Activated naive CD8-positive, alpha-beta T cell (primary cell): Measurements from ENCODE around the gene ARL4C.
"Not testable (repeated sequence)": the region's sequence is repeated elsewhere in the genome, so short reads cannot be mapped to it uniquely, and the experiment has no call there.

ENCODE experiments used
- H3K27ac Mint-ChIP-seq: one replicate; pipeline ENCODE4 v1.8.0; 2021; ENCODE audit warnings: mixed read lengths
- H3K27me3 Mint-ChIP-seq: one replicate; pipeline ENCODE4 v1.8.0; 2021; ENCODE audit warnings: mixed read lengths
- H3K36me3 Mint-ChIP-seq: one replicate; pipeline ENCODE4 v1.8.0; 2021; ENCODE audit warnings: mixed read lengths
- H3K4me1 Mint-ChIP-seq: one replicate; pipeline ENCODE4 v1.8.0; 2021; ENCODE audit warnings: low read depth, mixed read lengths
- H3K4me3 Mint-ChIP-seq: one replicate; pipeline ENCODE4 v1.8.0; 2021; ENCODE audit warnings: mild to moderate bottlenecking, mixed read lengths
- H3K9me3 Mint-ChIP-seq: one replicate; pipeline ENCODE4 v1.8.0; 2021; ENCODE audit warnings: low read depth, mixed read lengths

ARL4C gene

GRCh38 chr2:234469972-234470371 is 26.9 kb downstream of the ARL4C start:
- Mint-ChIP-seq H3K27ac (no peak overlapping the region), H3K4me1 (peaks cover 35% of the 10 kb centered on the region), H3K4me3 (no peak overlapping the region), H3K9me3 (no peaks in the 10 kb centered on the region), H3K36me3 (no peaks in the 10 kb centered on the region), H3K27me3 (no peaks in the 10 kb centered on the region)

- H3K4me1 Mint-ChIP-seq: peaks cover 39% of the 10 kb centered on the region
- no peak overlapping the region for H3K4me3 Mint-ChIP-seq
- H3K9me3 Mint-ChIP-seq: no peaks in the 10 kb centered on the region
- H3K36me3 Mint-ChIP-seq: no peaks in the 10 kb centered on the region
- H3K27me3 Mint-ChIP-seq: no peaks in the 10 kb centered on the region
- peak overlapping the region; percentile 61 for H3K27ac Mint-ChIP-seq
Measured at GRCh38 chr2:234469251-234469845, 27.5 kb downstream of the ARL4C start.

DNA sequence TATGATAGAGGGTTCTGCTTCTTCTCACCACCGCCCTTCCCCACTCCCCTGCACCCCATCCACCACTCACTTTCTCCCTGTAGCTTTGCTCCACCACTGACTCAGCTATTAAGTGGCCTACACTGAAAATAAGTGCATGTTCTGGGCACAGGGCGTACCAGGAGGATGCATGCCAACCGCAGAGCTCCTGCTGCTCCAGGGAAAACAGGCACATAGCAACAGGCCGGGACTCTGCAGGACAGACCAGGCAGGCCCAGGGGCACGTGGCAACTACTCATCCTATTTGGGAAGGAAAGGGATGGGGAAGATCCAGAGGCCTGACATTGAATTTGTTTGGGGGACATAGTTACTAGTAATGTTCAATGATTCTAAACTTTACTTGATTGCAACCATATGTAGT is 28.4 kb downstream of the ARL4C start:
- Mint-ChIP-seq H3K36me3 (no peaks in the 10 kb centered on the region), H3K4me1 (peaks cover 45% of the 10 kb centered on the region), H3K27me3 (no peaks in the 10 kb centered on the region), H3K9me3 (no peaks in the 10 kb centered on the region), H3K27ac (peak overlapping the region; percentile 5), H3K4me3 (no peak overlapping the region)

DNA sequence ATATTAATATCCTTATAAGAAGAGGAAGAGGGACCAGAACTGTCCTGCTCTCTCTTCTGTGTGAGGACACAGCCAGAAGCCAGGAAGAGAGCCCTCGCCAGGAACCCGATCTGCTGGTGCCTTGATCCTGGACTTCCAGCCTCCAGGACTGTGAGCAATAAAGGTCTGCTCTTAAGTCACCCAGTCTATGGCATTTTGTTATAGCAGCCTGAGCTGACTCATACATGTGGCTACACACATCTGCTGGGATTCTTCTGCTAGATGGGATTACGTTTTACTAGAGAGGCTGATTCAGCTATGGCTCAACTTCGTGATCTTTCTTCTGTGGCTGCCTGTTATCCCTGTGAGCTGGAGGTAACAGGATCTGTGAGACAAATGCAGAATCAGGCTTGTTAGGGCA is 29.6 kb downstream of the ARL4C start:
- H3K4me1 Mint-ChIP-seq: peaks cover 56% of the 10 kb centered on the region
- H3K9me3 Mint-ChIP-seq: no peaks in the 10 kb centered on the region
- H3K36me3 Mint-ChIP-seq: no peaks in the 10 kb centered on the region
- H3K27me3 Mint-ChIP-seq: no peaks in the 10 kb centered on the region
- peak overlapping the region; percentile 16 for H3K27ac Mint-ChIP-seq
- no peak overlapping the region for H3K4me3 Mint-ChIP-seq

DNA sequence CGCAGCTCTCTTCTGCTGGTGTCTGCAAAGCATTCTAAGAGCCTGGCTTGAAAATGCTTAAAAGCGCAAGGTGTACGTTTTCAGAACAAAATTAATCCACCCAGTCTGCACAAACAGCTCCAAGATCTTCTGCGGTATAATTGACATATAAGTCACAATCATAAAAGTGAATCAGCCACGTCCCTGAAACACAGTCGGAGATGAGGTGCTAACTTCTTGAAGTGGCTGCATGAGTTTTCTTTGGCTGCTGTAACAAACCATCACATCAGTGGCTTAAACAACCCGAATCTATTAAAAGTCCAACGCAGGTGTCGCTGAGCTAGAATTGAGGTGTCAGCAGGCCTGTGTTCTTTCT is 32.6 kb downstream of the ARL4C start:
- Mint-ChIP-seq H3K4me3 (peak overlapping the region; percentile 80), H3K36me3 (no peaks in the 10 kb centered on the region), H3K9me3 (no peaks in the 10 kb centered on the region), H3K4me1 (peaks cover 69% of the 10 kb centered on the region), H3K27ac (peak overlapping the region; percentile 97), H3K27me3 (no peaks in the 10 kb centered on the region)

GRCh38 chr2:234463626-234464290 is 33.1 kb downstream of the ARL4C start:
- Mint-ChIP-seq H3K9me3 (no peaks in the 10 kb centered on the region), H3K4me3 (peak overlapping the region; percentile 80), H3K36me3 (no peaks in the 10 kb centered on the region), H3K27me3 (no peaks in the 10 kb centered on the region), H3K27ac (peak overlapping the region; percentile 97), H3K4me1 (peaks cover 69% of the 10 kb centered on the region)

- peaks cover 2% of the 10 kb centered on the region for H3K36me3 Mint-ChIP-seq
- H3K27me3 Mint-ChIP-seq: no peaks in the 10 kb centered on the region
- H3K27ac Mint-ChIP-seq: peak overlapping the region; percentile 90
- H3K9me3 Mint-ChIP-seq: no peaks in the 10 kb centered on the region
- no peak overlapping the region for H3K4me3 Mint-ChIP-seq
- H3K4me1 Mint-ChIP-seq: peaks cover 72% of the 10 kb centered on the region
Measured at GRCh38 chr2:234462218-234462992, 34.5 kb downstream of the ARL4C start.

- Mint-ChIP-seq H3K27ac (peak overlapping the region; percentile 95), H3K4me3 (peak overlapping the region; percentile 52), H3K9me3 (no peaks in the 10 kb centered on the region), H3K4me1 (peaks cover 83% of the 10 kb centered on the region), H3K27me3 (no peaks in the 10 kb centered on the region), H3K36me3 (peaks cover 3% of the 10 kb centered on the region)
Measured at GRCh38 chr2:234459401-234460009, 37.4 kb downstream of the ARL4C start.

- Mint-ChIP-seq H3K27me3 (no peaks in the 10 kb centered on the region), H3K4me3 (no peak overlapping the region), H3K4me1 (peaks cover 83% of the 10 kb centered on the region), H3K36me3 (peaks cover 3% of the 10 kb centered on the region), H3K9me3 (no peaks in the 10 kb centered on the region), H3K27ac (peak overlapping the region; percentile 95)
Measured at GRCh38 chr2:234458466-234458865, 38.4 kb downstream of the ARL4C start.

DNA sequence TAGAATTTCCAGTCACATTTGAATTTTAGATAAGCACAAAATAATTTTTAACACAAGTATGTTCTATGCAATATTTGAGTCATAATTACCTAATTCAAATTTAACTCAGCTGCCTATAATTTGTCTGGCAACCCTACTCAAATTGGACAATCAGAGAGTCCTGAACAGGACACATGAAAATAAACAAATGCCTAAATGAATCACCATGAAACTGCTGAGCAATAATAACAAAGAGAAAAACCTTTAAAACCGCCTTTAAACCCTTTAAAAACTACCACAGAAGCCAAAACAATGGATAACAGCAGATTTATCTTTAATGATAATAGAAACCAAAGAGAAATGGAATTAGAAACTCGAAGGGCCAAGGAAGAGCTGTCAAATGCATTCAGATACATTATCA is 39.5 kb downstream of the ARL4C start:
- Mint-ChIP-seq H3K9me3 (no peaks in the 10 kb centered on the region), H3K27me3 (no peaks in the 10 kb centered on the region), H3K4me3 (no peak overlapping the region), H3K27ac (no peak overlapping the region), H3K36me3 (peaks cover 3% of the 10 kb centered on the region), H3K4me1 (peaks cover 85% of the 10 kb centered on the region)

- Mint-ChIP-seq H3K4me3 (peak overlapping the region; percentile 87), H3K4me1 (peaks cover 89% of the 10 kb centered on the region), H3K27ac (peak overlapping the region; percentile 94)
- not testable (repeated sequence) for H3K27me3 Mint-ChIP-seq, H3K9me3 Mint-ChIP-seq, H3K36me3 Mint-ChIP-seq
Measured at GRCh38 chr2:234455246-234455645, 41.6 kb downstream of the ARL4C start.

DNA sequence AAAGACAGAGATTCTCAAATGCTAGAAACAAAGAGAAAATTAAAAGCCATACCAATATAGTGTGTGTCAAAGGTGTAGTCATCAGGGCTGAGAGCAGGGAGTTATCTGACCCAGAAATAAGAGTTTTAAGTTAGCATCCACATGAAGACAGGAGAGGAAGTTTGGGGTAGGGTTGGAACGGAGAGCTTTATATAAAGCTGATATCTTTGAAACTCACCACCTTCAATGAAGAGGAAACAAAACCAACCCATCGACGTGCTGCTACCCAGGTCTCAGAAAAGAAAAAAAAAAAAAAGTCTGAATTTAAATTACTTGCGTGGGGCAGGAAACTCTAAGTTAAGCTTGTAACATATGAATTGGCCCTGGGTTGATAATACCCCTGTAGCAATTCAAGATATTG is 42.4 kb downstream of the ARL4C start:
- Mint-ChIP-seq H3K27ac (peak overlapping the region; percentile 94), H3K27me3 (no peaks in the 10 kb centered on the region), H3K4me3 (peak overlapping the region; percentile 87), H3K9me3 (no peaks in the 10 kb centered on the region), H3K36me3 (peaks cover 8% of the 10 kb centered on the region), H3K4me1 (peaks cover 89% of the 10 kb centered on the region)

- peaks cover 9% of the 10 kb centered on the region for H3K36me3 Mint-ChIP-seq
Measured at GRCh38 chr2:234453216-234453615, 43.7 kb downstream of the ARL4C start.

GRCh38 chr2:234451852-234452625 is 44.8 kb downstream of the ARL4C start:
- peaks cover 6% of the 10 kb centered on the region for H3K36me3 Mint-ChIP-seq
- peak overlapping the region; percentile 94 for H3K27ac Mint-ChIP-seq
- H3K9me3 Mint-ChIP-seq: no peaks in the 10 kb centered on the region
- no peaks in the 10 kb centered on the region for H3K27me3 Mint-ChIP-seq
- peaks cover 91% of the 10 kb centered on the region for H3K4me1 Mint-ChIP-seq
- peak overlapping the region; percentile 87 for H3K4me3 Mint-ChIP-seq

More at GRCh38 chr2:234453216-234453615, 43.7 kb downstream of the ARL4C start:
- Mint-ChIP-seq H3K27me3 (no peaks in the 10 kb centered on the region), H3K4me3 (peak overlapping the region; percentile 87), H3K4me1 (peaks cover 87% of the 10 kb centered on the region), H3K9me3 (no peaks in the 10 kb centered on the region), H3K27ac (peak overlapping the region; percentile 94)
